DMS 273 treated with DMSO at 0.1 percent for 48 hours (cell line): ENCODE data around the gene PIP4K2B.
"Not testable (repeated sequence)": the region's sequence is repeated elsewhere in the genome, so short reads cannot be mapped to it uniquely, and the experiment has no call there.

Experiments
- DNase-seq: peaks from one replicate; lab custom pipeline; 2025; lab: John Stamatoyannopoulos, UW

The PIP4K2B gene

GRCh38 chr17:38799501-38800236 is at the start of gene PIP4K2B:
PIP4K2B (minus strand) TSS chr17:38799556; CDS start chr17:38799424, 132 bp downstream.
- DNase-seq, result peak; percentile 93

DNA sequence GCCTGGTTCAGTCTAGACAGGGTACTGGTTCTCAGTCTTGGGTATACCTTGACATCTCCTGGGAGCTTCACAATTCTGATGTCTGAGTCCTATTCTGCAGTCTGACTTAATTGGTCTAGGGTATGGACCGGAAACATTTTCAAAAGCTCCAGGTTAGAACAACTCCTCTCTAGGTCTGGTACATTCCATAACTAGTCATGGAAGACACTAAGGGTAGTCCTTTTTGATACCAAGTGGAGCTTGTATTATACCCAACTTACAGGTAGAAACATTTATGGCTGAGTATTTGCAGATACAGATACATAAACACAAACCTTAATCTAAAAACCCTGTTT is 49.2 kb upstream of the PIP4K2B start:
- no peak for DNase-seq

DNA sequence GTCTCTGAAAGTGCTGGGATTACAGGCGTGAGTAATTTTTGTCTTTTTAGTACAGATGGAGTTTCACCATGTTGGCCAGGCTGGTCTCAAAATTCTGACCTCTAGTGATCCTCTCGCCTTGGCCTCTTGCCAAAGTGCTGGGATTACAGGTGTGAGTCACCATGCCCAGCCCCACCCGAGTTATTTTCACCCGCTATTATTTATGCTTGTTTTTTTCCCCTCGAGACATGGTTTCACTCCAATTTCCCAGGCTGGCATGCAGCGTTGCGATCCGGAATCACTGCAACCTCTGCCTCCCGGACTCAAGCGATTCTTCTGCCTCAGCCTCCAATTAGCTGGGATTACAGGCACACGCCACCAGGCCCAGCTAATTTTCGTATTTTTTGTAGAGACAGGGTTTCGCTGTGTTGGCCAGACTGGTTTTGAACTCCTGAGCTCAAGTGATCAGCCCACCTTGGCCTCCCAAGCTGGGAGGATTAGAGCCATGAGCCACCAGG is 45.0 kb upstream of the PIP4K2B start:
- DNase-seq, result no peak

DNA sequence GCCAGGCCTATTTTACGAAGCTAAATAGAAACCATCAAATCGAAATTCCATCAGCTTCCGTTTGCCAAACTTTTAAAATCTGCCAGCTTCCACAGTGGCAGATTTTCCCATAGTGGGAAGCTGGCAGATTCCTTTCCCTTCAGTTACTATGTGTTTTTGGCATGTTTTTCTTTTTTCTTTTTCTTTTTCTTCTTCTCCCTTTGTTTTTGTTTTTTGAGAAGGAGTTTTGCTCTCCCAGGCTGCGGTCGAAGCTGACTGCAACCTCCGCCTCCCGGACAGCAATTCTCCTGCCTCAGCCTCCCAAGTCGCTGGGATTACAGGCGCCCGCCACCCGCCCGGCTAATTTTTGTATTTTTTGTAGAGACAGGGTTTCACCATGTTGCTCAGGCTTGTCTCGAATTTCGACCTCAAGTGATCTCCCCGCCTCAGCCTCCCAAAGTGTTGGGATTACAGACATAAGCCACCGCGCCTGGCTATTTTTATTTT is 26.4 kb upstream of the PIP4K2B start:
- DNase-seq, result no peak

- DNase-seq, result peak; percentile 89
Observed at GRCh38 chr17:38824899-38825761, 25.8 kb upstream of the PIP4K2B start, which contains the start of gene CWC25. CWC25 (minus strand) TSS chr17:38825321; CDS start chr17:38825183, 138 bp downstream.

DNA sequence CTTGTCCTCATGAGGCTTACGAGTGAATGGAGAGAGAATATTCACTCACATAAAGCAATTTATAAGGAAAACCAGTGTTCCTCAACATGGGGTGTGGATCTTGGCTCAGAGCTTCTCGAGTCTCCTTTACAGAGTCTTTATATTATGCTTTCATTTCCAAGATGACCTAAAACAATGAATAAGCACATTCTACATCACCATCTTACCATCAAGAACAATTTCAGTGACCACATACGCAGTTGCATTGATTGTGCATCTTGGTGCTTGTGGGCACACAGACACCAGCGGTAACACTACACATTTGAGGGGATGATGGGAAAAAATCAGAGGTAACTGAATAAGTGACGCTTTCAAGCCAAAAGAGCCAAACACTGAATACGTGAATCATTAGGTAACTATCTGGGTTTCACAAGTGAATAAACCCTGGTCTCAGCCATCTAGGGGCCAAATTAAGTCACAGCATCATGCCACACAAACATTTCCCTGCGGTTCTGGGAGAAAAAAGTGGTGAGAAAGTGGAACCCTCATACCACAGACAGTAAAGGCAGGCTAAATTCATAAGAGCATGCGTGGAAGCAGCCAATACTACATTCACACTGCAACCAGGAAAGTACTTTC is 16.3 kb upstream of the PIP4K2B start:
- no peak for DNase-seq

- DNase-seq, result no peak
Observed at GRCh38 chr17:38809828-38810227, 10.5 kb upstream of the PIP4K2B start.

GRCh38 chr17:38800237-38800760 is 943 bp upstream of the PIP4K2B start:
- DNase-seq, result no peak

DNA sequence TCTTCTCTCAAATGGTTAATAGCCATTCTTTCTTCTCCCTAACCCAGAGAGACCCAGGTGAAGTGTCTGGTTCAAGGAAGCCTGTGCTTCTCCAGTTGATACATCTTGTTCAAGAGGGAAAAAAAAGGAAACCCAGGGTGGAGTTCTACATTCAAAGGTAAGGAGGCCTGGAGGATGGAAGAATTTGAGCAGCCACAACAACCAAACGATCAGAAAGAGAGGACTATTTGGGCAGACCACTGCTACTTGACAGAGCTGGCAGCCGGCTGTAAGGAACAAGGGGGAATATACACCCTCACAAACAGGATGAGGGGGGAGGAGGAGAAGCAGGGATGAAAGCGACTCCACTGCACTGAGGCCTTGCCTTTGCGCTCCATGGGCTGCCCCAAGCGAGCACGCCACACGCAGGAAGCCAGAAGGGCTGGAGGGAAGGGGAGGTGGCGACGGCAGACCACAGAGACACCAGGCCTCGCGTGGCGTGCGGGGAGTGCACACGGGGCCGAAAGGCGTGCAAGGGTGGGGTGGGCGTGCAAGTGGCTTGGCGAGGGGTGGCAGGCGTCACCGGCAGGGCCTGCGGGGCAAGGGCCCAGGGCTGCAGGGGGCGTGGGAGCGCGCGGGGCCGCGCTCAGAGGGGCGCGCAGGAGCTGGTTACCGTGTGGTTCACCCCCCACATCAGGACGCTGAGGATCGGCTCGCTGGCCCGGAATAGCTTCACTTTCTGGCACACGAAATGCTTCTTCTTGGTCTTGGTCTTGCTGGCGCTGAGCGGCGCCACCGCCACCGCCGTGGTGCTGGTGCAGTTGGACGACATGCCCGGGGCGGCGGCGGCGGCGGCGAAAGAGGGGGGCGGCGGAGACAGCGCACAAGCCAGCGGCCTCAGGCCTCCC is 499 bp downstream of the PIP4K2B start:
- no peak for DNase-seq

DNA sequence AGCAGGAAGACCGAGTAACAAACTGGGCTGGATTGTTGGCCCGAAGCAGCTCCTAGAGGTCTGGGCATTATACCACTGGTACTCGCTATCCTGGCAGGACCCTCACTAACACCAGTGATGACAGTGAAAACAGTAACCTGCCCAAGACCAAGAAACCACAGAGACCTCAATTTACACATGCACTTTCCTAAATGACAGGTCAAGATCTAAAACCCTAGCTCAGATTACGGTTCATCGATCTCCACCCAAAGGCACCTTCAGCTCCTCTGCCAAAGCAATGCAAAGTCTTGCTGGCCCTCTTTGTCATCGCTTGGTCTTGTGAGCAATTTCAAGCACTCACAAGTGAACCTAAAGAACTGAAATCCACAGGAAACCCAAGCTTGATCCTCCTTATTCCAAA is 1.5 kb downstream of the PIP4K2B start:
- no peak for DNase-seq

DNA sequence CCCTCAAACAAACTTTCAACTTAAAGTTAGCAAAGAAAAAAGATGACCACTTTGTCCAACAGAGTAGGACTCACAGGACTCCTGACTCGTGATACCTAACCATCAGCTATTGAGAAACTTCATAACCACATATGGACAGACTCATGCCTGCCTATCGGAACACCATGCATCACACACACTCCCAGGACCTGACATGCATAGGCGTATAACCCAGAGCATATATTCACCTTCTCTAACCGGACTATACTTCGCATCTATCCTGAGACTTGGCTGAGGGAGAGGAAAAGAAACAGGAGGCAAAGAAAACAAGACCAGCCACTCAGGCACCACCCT is 2.2 kb downstream of the PIP4K2B start:
- no peak for DNase-seq

DNA sequence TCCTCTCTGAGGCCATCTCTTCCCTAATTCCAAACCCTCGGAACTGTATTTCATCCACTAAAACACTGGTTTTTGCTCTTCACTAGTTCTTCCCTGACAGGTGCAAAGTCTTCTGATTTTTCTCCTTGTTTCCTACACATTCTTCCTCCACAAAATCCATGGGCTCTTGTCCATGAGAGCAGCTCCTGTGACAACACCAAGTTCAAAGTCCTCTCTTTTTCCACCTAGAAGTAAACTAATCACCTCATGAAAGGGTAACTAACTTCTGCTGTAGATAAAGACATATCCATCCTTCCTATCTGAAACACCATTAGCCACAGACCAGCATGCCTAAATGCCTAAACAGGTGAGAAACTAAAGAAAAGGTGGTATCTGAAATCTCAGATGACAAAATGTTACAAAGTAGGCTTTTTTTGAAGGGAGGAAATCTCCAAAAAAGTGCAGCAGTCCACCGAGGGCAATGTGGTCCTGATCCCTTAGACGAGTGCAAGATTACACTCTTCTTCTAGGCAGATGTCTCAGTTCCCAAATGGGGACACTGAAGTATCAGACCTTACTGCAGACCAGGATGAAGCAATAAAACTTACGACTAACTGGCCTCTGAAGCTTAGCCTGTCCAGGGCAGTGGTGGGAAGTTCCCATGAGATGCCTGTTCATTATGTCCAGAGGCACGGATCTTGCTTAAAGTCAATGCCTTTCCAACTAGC is 2.8 kb downstream of the PIP4K2B start:
- DNase-seq, result no peak

GRCh38 chr17:38794221-38794620 is 5.1 kb downstream of the PIP4K2B start:
- DNase-seq, result no peak

DNA sequence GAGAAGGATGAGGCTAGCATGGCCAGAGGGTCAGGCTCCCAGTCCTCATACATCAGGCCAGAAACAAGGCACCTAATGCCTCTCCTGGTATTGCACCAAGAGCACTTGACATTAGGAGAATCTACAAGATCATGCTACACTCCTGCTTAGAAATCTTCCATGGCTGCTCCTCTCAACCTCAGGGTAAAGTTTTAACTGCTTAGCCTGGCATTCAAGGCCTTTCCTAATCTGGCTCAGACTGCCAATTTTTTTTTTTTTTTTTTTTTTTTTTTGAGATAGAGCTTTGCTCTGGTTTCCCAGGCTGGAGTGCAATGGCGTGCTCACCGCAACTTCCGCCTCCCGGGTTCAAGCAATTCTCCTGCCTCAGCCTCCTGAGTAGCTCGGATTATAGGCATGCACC is 8.2 kb downstream of the PIP4K2B start:
- DNase-seq, result no peak

- DNase-seq, result not testable (repeated sequence)
Observed at GRCh38 chr17:38790148-38790707, 9.1 kb downstream of the PIP4K2B start.

- DNase-seq, result no peak
Observed at GRCh38 chr17:38789185-38789584, 10.2 kb downstream of the PIP4K2B start.

DNA sequence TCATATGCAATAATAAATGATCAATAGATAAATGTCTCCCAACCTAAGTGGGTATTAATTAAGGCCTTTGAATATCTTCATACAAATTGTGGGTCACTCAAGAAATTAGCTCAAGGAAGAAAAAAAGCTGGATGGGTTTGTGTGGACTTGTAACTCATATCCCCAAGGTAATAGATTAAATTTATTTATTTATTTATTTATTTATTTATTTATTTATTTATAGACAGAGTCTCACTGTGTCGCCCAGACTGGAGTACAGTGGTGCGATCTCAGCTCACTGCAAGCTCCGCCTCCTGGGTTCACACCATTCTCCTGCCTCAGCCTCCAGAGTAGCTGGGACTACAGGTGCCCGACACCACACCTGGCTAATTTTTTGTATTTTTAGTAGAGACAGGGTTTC is 11.4 kb downstream of the PIP4K2B start:
- not testable (repeated sequence) for DNase-seq

DNA sequence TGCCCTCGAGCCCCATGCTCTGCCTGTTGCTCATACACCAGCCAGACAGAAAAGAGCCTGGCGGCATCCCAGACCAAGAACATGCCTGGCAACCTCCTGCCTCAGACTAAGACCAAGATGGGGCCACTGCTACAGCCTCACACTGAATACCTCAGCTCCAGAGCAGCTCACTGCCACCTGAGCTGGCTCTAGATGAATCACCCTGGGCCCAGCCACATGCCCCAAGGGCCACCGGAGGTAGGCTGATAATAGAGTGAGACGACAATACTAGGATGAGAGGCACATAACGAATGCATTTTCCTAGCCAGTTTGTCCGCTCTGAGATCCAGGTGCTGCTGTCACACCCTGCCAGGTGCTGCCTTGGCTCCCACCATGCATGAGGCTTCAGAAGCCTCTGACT is 13.0 kb downstream of the PIP4K2B start:
- DNase-seq, result no peak

- no peak for DNase-seq
Observed at GRCh38 chr17:38783227-38783626, 16.1 kb downstream of the PIP4K2B start.
